H1 (cell line): ENCODE data around the gene GRIK1. TPM values are rescaled to one million over a fixed set of nuclear protein-coding genes. Genes with fewer than 3 reads are reported as not detected.

Experiments
- CTCF ChIA-PET: fragments of 300-600 bp; sonication (Branson Sonifier 250); formaldehyde crosslinking; loops from one replicate; lab custom pipeline; 2021; ENCODE audit not compliant: partially characterized antibody; lab: Charles Lee
- POLR2A ChIA-PET: fragments of 300-600 bp; sonication (Branson Sonifier 250); formaldehyde crosslinking; loops from one replicate; lab custom pipeline; 2021; ENCODE audit warnings: inconsistent platforms; ENCODE audit not compliant: partially characterized antibody; lab: Charles Lee
- DNase-seq, 2 experiments: peaks; one replicate each; pipeline versions ENCODE4 v3.0.0 to v3.0.0-alpha.2; 2010 to 2022; ENCODE audit warnings: low spot score in 2 of 2, low read depth in 1 of 2, mixed read lengths in 1 of 2
- FAIRE-seq: peaks from 2 replicates; lab custom pipeline; 2011; peaks lifted over from hg19 to GRCh38; lab: Jason Lieb, UNC
- H2AFZ ChIP-seq: 2 replicates; pipeline ENCODE4 v1.8.1; 2012; ENCODE audit warnings: low read length, inconsistent platforms
- H2AK5ac ChIP-seq: 2 replicates; pipeline ENCODE4 v1.6.1; 2013; ENCODE audit warnings: low read depth, low read length
- H2BK120ac ChIP-seq: replicated peaks from 2 replicates; pipeline ENCODE3; 2013; ENCODE audit warnings: low read depth, low read length, inconsistent platforms
- H2BK12ac ChIP-seq: 2 replicates; pipeline ENCODE4 v1.6.1; 2013; ENCODE audit warnings: low read depth, low read length
- H2BK15ac ChIP-seq: 2 replicates; pipeline ENCODE4 v1.6.1; 2013; ENCODE audit warnings: low read length
- H2BK20ac ChIP-seq: 2 replicates; pipeline ENCODE4 v1.6.1; 2013; ENCODE audit warnings: low read length
- H2BK5ac ChIP-seq: 2 replicates; pipeline ENCODE4 v1.6.1; 2013; ENCODE audit warnings: low read depth, low read length
- H3K14ac ChIP-seq: 2 replicates; pipeline ENCODE4 v1.6.1; 2013; ENCODE audit warnings: inconsistent platforms; ENCODE audit not compliant: insufficient read length
- H3K18ac ChIP-seq: 2 replicates; pipeline ENCODE4 v1.6.1; 2013; ENCODE audit warnings: low read length; ENCODE audit errors: extremely low read depth
- H3K23ac ChIP-seq: 2 replicates; pipeline ENCODE4 v1.6.1; 2013; ENCODE audit warnings: inconsistent platforms; ENCODE audit not compliant: insufficient read length
- H3K23me2 ChIP-seq: 2 replicates; pipeline ENCODE4 v1.6.1; 2013; ENCODE audit warnings: low read depth, low read length
- H3K27ac ChIP-seq: 2 replicates; pipeline ENCODE4 v1.6.1; 2011; ENCODE audit warnings: low read depth, low read length, inconsistent platforms
- H3K27me3 ChIP-seq, 4 experiments: replicated peaks in 1 of 4; 1 replicate in 1 of 4; 2 replicates in 3 of 4; pipeline versions ENCODE4 v1.6.1 to v1.8.1; 2011 to 2013; ENCODE audit warnings: low read length in 3 of 4, mild to moderate bottlenecking in 3 of 4, inconsistent platforms in 2 of 4, mixed read lengths in 2 of 4, moderate library complexity in 1 of 4; ENCODE audit not compliant: control insufficient read depth in 3 of 4, insufficient read depth in 3 of 4; ENCODE audit errors: extremely low read depth in 1 of 4
- H3K36me3 ChIP-seq, 4 experiments: 2 replicates each; pipeline versions ENCODE4 v1.6.1 to v1.8.1; 2011 to 2013; ENCODE audit warnings: mild to moderate bottlenecking in 4 of 4, low read length in 3 of 4, moderate library complexity in 2 of 4, control low read depth in 1 of 4, inconsistent platforms in 1 of 4; ENCODE audit not compliant: insufficient read depth in 4 of 4, control insufficient read depth in 2 of 4
- H3K4ac ChIP-seq: replicated peaks from 2 replicates; pipeline ENCODE3; 2013; ENCODE audit warnings: low read length, low read depth, mixed read lengths, inconsistent platforms; ENCODE audit not compliant: insufficient read length
- H3K4me1 ChIP-seq, 4 experiments: replicated peaks in 1 of 4; 1 replicate in 1 of 4; 2 replicates in 3 of 4; pipeline versions ENCODE4 v1.6.1 to v1.8.1; 2011 to 2013; ENCODE audit warnings: low read length in 3 of 4, inconsistent platforms in 2 of 4, mixed read lengths in 1 of 4; ENCODE audit not compliant: insufficient read depth in 4 of 4, control insufficient read depth in 3 of 4
- H3K4me2 ChIP-seq, 2 experiments: 2 replicates each; pipeline versions ENCODE4 v1.6.1 to v1.8.1; 2011 to 2013; ENCODE audit warnings: low read depth in 2 of 2, low read length in 2 of 2, control low read depth in 1 of 2, inconsistent platforms in 1 of 2, mild to moderate bottlenecking in 1 of 2; ENCODE audit not compliant: insufficient read depth in 1 of 2
- H3K4me3 ChIP-seq, 4 experiments: fragments of 200-600, 300-600 bp in 1 of 4; sonication (generic), shearing (Covaris generic), sonication (Bioruptor Twin) in 1 of 4; 2 replicates each; pipeline versions ENCODE4 v1.5.1 to v1.8.1; 2011 to 2016; ENCODE audit warnings: low read length in 4 of 4, low read depth in 3 of 4, control low read depth in 2 of 4, inconsistent platforms in 2 of 4, mild to moderate bottlenecking in 2 of 4, mixed read lengths in 1 of 4, moderate library complexity in 1 of 4; ENCODE audit not compliant: insufficient read depth in 2 of 4; ENCODE audit errors: extremely low read depth in 1 of 4
- H3K56ac ChIP-seq: replicated peaks from 2 replicates; pipeline ENCODE3; 2013; ENCODE audit warnings: low read depth, mild to moderate bottlenecking, mixed read lengths, low read length, inconsistent platforms; ENCODE audit not compliant: insufficient read length
- H3K79me1 ChIP-seq: 2 replicates; pipeline ENCODE4 v1.6.1; 2013; ENCODE audit warnings: low read depth, low read length, control low read depth
- H3K79me2 ChIP-seq, 2 experiments: 2 replicates each; pipeline versions ENCODE4 v1.6.1 to v1.8.1; 2012 to 2013; ENCODE audit warnings: low read length in 2 of 2, mild to moderate bottlenecking in 2 of 2, inconsistent platforms in 1 of 2; ENCODE audit not compliant: insufficient read depth in 2 of 2, control insufficient read depth in 1 of 2
- H3K9ac ChIP-seq, 4 experiments: replicated peaks in 1 of 4; 1 replicate in 1 of 4; 2 replicates in 3 of 4; pipeline versions ENCODE4 v1.6.1 to v1.8.1; 2011 to 2013; ENCODE audit warnings: low read depth in 3 of 4, low read length in 3 of 4, control low read depth in 2 of 4, mild to moderate bottlenecking in 2 of 4, moderate library complexity in 2 of 4, inconsistent platforms in 1 of 4; ENCODE audit errors: extremely low read depth in 1 of 4
- H3K9me3 ChIP-seq, 2 experiments: 2 replicates each; pipeline versions ENCODE4 v1.6.1 to v1.8.1; 2012 to 2013; ENCODE audit warnings: mild to moderate bottlenecking in 2 of 2, moderate library complexity in 2 of 2, control low read depth in 1 of 2, inconsistent platforms in 1 of 2, low read depth in 1 of 2, low read length in 1 of 2, mixed read lengths in 1 of 2; ENCODE audit not compliant: insufficient read depth in 2 of 2
- H4K20me1 ChIP-seq, 2 experiments: replicated peaks in 1 of 2; 2 replicates each; pipeline versions ENCODE3 to v1.8.1; 2011 to 2013; ENCODE audit warnings: inconsistent platforms in 2 of 2, low read length in 2 of 2, mild to moderate bottlenecking in 1 of 2; ENCODE audit not compliant: insufficient read depth in 2 of 2, control insufficient read depth in 1 of 2
- H4K5ac ChIP-seq: 2 replicates; pipeline ENCODE4 v1.6.1; 2013; ENCODE audit warnings: low read length, low read depth, mixed read lengths, inconsistent platforms; ENCODE audit not compliant: insufficient read length
- H4K8ac ChIP-seq: 2 replicates; pipeline ENCODE4 v1.8.0; 2013; ENCODE audit warnings: mild to moderate bottlenecking, moderate library complexity, low read length, inconsistent platforms; ENCODE audit not compliant: insufficient read depth; ENCODE audit errors: extremely low read depth
- H4K91ac ChIP-seq: replicated peaks from 2 replicates; pipeline ENCODE3; 2013; ENCODE audit warnings: low read length, mixed read lengths, inconsistent platforms; ENCODE audit not compliant: insufficient read length
- BACH1 ChIP-seq: IDR thresholded peaks from 2 replicates; pipeline ENCODE4 v1.6.1; 2012; ENCODE audit warnings: low read length, improper control_type of control experiment
- BRCA1 ChIP-seq: IDR thresholded peaks from 2 replicates; pipeline ENCODE4 v1.6.1; 2012; ENCODE audit warnings: low read depth, low read length, improper control_type of control experiment
- CHD2 ChIP-seq: IDR thresholded peaks from 2 replicates; pipeline ENCODE4 v1.6.1; 2012; ENCODE audit warnings: low read length, improper control_type of control experiment
- EP300 ChIP-seq, 2 experiments: IDR thresholded peaks; 1 replicate in 1 of 2; 2 replicates in 1 of 2; pipeline ENCODE4 v1.6.1; 2011 to 2012; ENCODE audit warnings: low read depth in 2 of 2, low read length in 2 of 2, mild to moderate bottlenecking in 2 of 2, borderline replicate concordance in 1 of 2, inconsistent platforms in 1 of 2, moderate library complexity in 1 of 2
- FOSL1 ChIP-seq: IDR thresholded peaks from 2 replicates; pipeline ENCODE4 v1.6.1; 2011; ENCODE audit warnings: mild to moderate bottlenecking, low read depth, low read length, moderate library complexity; ENCODE audit not compliant: insufficient read depth
- JUND ChIP-seq: IDR thresholded peaks from 2 replicates; pipeline ENCODE4 v1.6.1; 2011; ENCODE audit warnings: mild to moderate bottlenecking, improper control_type of control experiment, low read length
- KDM4A ChIP-seq: IDR thresholded peaks from one replicate; pipeline ENCODE4 v1.7.1; 2012; ENCODE audit warnings: low read depth, mild to moderate bottlenecking, moderate library complexity, low read length, inconsistent platforms; ENCODE audit not compliant: severe bottlenecking
- NANOG ChIP-seq: IDR thresholded peaks from 2 replicates; pipeline ENCODE4 v1.6.1; 2011; ENCODE audit warnings: low read length, low read depth, mild to moderate bottlenecking, inconsistent platforms; ENCODE audit not compliant: insufficient read depth, poor library complexity, severe bottlenecking
- POLR2AphosphoS5 ChIP-seq: IDR thresholded peaks from 2 replicates; pipeline ENCODE4 v1.6.1; 2011; ENCODE audit warnings: low read depth, low read length
- SIN3A ChIP-seq, 2 experiments: IDR thresholded peaks in 1 of 2; conservative IDR thresholded peaks in 1 of 2; 2 replicates each; pipeline ENCODE4 v1.6.1; 2011 to 2012; ENCODE audit warnings: low read length in 2 of 2, improper control_type of control experiment in 1 of 2, low read depth in 1 of 2, mild to moderate bottlenecking in 1 of 2
- SRF ChIP-seq: IDR thresholded peaks from 2 replicates; pipeline ENCODE4 v1.6.1; 2011; ENCODE audit warnings: mild to moderate bottlenecking, low read depth, low read length, moderate library complexity
- TAF1 ChIP-seq: IDR thresholded peaks from 2 replicates; pipeline ENCODE4 v1.6.1; 2011; ENCODE audit warnings: mild to moderate bottlenecking, low read depth, low read length
- TBP ChIP-seq: IDR thresholded peaks from 2 replicates; pipeline ENCODE4 v1.6.1; 2011; ENCODE audit warnings: low read depth, low read length, improper control_type of control experiment
- TCF12 ChIP-seq: IDR thresholded peaks from 2 replicates; pipeline ENCODE4 v1.6.1; 2011; ENCODE audit warnings: low read depth, mild to moderate bottlenecking, low read length
- WGBS, 2 experiments: shearing (Covaris generic) in 1 of 2; methylation state at CpG; one replicate each; pipeline versions ENCODE4 v1.1.6 to v1.1.7; 2013 to 2015; ENCODE audit warnings: low lambda C conversion rate in 2 of 2, mixed read lengths in 2 of 2, inconsistent platforms in 1 of 2, low coverage in 1 of 2, missing lambda C conversion rate in 1 of 2; ENCODE audit not compliant: insufficient replicate concordance in 2 of 2, insufficient coverage in 1 of 2, insufficient read length in 1 of 2; ENCODE audit errors: extremely low coverage in 1 of 2, missing lambda C conversion rate in 1 of 2; 5-methylcytosine and 5-hydroxymethylcytosine counted together
- polyA plus RNA-seq, 7 experiments: library from polyadenylated mRNA; depleted of rRNA in 3 of 7; stranded (reverse) in 5 of 7; unstranded in 2 of 7; fragments of >200 nt in 5 of 7; fragments of 200-250 nt in 2 of 7; gene quantifications; 1 replicate in 5 of 7; 2 replicates in 1 of 7; 4 replicates in 1 of 7; pipeline versions ENCODE4 v1.2.1 to v1.2.3, GENCODE V29; 2011 to 2013; ENCODE audit warnings: missing spikeins in 2 of 7, mixed read lengths in 2 of 7
- total RNA-seq: library from RNA; stranded (reverse); fragmentation: NEBNext Ultra II Directional; extraction: Animal tissue kit (Norgen Biotek cat#: 25700); gene quantifications from 2 replicates; pipeline ENCODE4 v1.2.1, GENCODE V29; 2021
- TF ChIP-seq, protein P1 (sequence below): IDR thresholded peaks from 2 replicates; pipeline ENCODE4 v1.6.1; 2012; ENCODE audit warnings: inconsistent platforms

GRIK1 gene
- total and polyA plus RNA-seq, 2 of the 8 experiments (the other 6 are each of a cell fraction or from before 2014, with no cell fraction given): 0.11 to 0.32 TPM

DNA sequence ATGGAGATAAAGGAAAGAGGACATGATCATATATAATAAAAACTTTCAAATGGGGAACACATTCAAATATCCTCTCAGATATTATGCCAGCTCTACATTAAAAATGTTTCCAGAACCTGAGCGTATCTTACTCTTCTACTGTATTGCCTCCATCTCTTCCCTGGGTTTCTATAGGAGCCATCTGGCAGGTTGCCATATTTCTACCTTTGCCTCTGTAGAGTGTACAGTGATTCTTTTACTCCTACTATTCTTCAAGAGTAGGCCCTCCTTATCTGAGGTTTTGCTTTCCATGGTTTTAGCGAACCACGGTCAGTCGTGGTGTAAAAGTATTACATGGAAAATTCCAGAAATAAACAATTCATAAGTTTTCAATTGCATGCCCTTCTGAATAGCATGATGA is 259.5 kb downstream of the GRIK1 start:
- Histone ChIP-seq H4K91ac (no peak overlapping the region), H2AK5ac (no peak overlapping the region), H3K36me3 (no peaks in the 10 kb centered on the region), H2AFZ (no peak overlapping the region), H3K23me2 (no peaks in the 10 kb centered on the region), H3K79me1 (no peaks in the 10 kb centered on the region), H3K79me2 (no peaks in the 10 kb centered on the region), H3K4me2 (no peak overlapping the region), H2BK5ac (no peak overlapping the region), H3K14ac (no peak overlapping the region), H3K4ac (no peak overlapping the region), H3K9me3 (no peaks in the 10 kb centered on the region), H3K56ac (no peak overlapping the region), H3K4me1 (peaks cover 1 to 10% (median 3%) of the 10 kb centered on the region in 4 experiments; a peak in 6 of 7 replicates), H2BK120ac (no peak overlapping the region), H2BK12ac (no peak overlapping the region), H3K9ac (no peak overlapping the region), H4K5ac (no peak overlapping the region), H4K8ac (no peak overlapping the region), H3K27ac (no peak overlapping the region), H3K27me3 (no peaks in the 10 kb centered on the region), H3K18ac (no peak overlapping the region), H2BK20ac (no peak overlapping the region), H3K23ac (no peak overlapping the region), H4K20me1 (no peaks in the 10 kb centered on the region), H3K4me3 (no peak overlapping the region), H2BK15ac (no peak overlapping the region)
- CTCF ChIA-PET: no interaction called here
- WGBS, 2 experiments: 88% methylated on average over 4 of the region's 4 CpGs; no CpG with 5 or more reads in 1 of the 2 experiments
- no peak for FAIRE-seq
- DNase-seq: no peak
- POLR2A ChIA-PET: no interaction called here
- TF ChIP-seq TCF12 (no peak), CHD2 (no peak), FOSL1 (no peak), BACH1 (no peak), SIN3A (conservative IDR thresholded peaks at IDR 0.05 in 1 of 2, IDR thresholded peaks at IDR 0.05 in 1 of 2; ENCODE audit: low read depth in 1 of 2, low read length in 2 of 2) (no peak), KDM4A (no peak), TBP (no peak), EP300 (IDR thresholded peaks at IDR 0.05; ENCODE audit: borderline replicate concordance in 1 of 2, low read depth in 2 of 2, low read length in 2 of 2) (no peak), TAF1 (no peak), NANOG (no peak), JUND (no peak), POLR2AphosphoS5 (no peak), BRCA1 (no peak), SRF (no peak)
- TF ChIP-seq, protein P1, sequence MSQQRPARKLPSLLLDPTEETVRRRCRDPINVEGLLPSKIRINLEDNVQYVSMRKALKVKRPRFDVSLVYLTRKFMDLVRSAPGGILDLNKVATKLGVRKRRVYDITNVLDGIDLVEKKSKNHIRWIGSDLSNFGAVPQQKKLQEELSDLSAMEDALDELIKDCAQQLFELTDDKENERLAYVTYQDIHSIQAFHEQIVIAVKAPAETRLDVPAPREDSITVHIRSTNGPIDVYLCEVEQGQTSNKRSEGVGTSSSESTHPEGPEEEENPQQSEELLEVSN: no peak
